ENCODE data around the gene ABLIM1.

ABLIM1 gene

DNA sequence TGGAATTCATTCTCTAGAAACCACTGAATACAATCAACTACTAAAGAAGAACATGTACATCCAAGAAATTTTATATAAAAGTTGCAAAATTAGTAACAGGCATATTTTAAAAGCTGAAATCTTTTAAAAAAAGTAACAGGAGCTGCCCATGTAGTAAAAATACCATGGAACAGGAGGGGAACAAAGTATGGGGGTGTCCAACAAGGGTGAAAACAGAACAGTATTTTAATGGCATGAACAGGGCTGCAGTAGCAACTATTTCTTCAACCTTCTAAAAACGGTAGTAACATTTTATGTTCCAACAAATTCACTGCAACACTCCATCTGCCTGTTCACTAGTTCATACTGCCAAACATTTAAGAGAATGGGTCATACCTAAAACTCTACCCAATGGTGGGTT lies 77.0 kb downstream of the ABLIM1 start:
- Histone ChIP-seq H3K36me3 (ENCODE audit: insufficient read depth, low read length) (0 out of 2 replicates have a peak, but pooled peaks cover 2% of the 10 kb centered on the region), H3K9me3 (ENCODE audit: control insufficient read depth, insufficient read depth, low read length) (no peaks in the 10 kb centered on the region), H3K9ac (ENCODE audit: low read depth, low read length) (no peak overlapping the region), H3K4me1 (ENCODE audit: insufficient read depth, low read length) (no peaks in the 10 kb centered on the region)

DNA sequence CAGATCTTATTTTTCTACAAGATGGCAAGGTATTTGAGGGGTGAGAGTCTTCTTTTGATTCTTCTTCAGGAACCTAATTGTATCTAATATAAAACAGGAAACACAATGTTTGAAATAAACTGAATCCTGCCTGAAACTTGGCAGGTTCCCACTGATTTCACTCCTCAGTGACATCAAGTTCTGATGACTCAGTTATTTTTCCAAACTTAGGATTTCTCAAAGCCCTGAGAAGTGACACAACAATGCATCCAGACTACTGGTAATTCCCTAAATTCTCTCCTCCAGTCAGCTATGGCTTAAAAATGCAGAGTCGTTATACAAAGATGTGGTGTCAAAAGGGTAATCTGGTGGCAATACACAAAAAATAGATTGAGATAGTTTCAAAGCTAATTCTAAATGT lies 80.9 kb downstream of the ABLIM1 start:
- Histone ChIP-seq H3K36me3 (ENCODE audit: insufficient read depth, low read length) (0 out of 2 replicates have a peak, but pooled peaks cover 2% of the 10 kb centered on the region), H3K4me1 (ENCODE audit: insufficient read depth, low read length) (peaks cover 8% of the 10 kb centered on the region), H3K9ac (ENCODE audit: low read depth, low read length) (no peak overlapping the region), H3K9me3 (ENCODE audit: control insufficient read depth, insufficient read depth, low read length) (no peaks in the 10 kb centered on the region)

- 0 out of 2 replicates have a peak, but pooled peaks cover 2% of the 10 kb centered on the region for H3K36me3 ChIP-seq (ENCODE audit: insufficient read depth, low read length)
- no peaks in the 10 kb centered on the region for H3K9me3 ChIP-seq (ENCODE audit: control insufficient read depth, insufficient read depth, low read length)
- H3K9ac ChIP-seq (ENCODE audit: low read depth, low read length), result no peak overlapping the region
- H3K4me1 ChIP-seq (ENCODE audit: insufficient read depth, low read length), result peaks cover 8% of the 10 kb centered on the region
These were observed 81.4 kb downstream of the ABLIM1 start for GRCh38 chr10:114576716-114577115.

DNA sequence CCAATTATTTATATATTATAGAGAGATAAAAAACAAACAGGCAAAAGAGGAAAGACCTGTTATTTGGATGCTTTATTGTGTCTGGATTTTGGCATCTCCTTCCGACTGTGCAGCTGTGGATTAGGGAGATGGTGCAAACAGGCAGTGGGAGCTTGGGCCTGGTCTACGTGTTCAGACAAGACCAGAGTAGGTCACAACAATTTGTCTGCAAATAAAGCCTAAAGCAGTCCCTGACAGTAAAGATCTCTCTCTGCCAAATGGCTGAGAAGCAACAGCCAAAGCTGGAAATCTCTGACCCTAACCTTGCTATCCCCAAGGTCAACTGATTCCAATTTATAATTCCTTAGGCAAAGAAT lies 82.0 kb downstream of the ABLIM1 start:
- Histone ChIP-seq H3K9ac (ENCODE audit: low read depth, low read length) (no peak overlapping the region), H3K4me1 (ENCODE audit: insufficient read depth, low read length) (peaks cover 8% of the 10 kb centered on the region), H3K9me3 (ENCODE audit: control insufficient read depth, insufficient read depth, low read length) (no peaks in the 10 kb centered on the region), H3K36me3 (ENCODE audit: insufficient read depth, low read length) (0 out of 2 replicates have a peak, but pooled peaks cover 2% of the 10 kb centered on the region)

GRCh38 chr10:114575417-114576131 lies 82.5 kb downstream of the ABLIM1 start:
- no peaks in the 10 kb centered on the region for H3K9me3 ChIP-seq (ENCODE audit: control insufficient read depth, insufficient read depth, low read length)

DNA sequence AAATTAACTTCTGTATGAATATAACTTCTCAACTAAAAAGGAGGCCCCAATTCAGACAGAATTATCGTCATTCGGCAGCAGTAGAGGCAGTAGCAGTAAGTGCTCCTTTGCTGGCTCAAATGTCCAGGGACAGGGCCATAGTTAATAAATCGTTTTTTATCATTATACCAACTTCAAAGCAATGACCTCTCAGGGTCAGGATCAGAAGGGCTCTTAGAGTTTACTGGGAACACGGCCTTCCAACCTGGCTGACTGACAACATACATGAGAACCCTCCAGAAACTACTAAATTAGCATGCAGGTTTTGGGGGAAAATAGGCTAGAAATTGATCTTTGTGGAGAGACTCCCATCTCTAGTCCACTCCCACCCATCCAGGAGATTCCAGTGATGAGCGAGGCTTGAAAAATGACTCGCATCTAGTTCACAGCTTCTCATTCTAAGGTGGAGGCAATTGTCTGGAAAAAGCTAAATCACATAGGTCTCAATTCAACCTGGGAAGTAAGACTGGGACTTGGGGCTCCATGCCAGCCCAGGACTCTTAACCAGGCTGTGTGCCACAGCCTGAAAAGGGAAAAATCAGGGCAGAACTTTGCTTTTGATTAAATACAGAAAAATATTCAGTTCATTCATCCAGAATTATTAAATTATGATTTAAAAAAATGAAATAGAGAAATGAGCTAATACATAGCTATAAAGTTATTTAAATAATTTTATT lies 84.6 kb downstream of the ABLIM1 start:
- Histone ChIP-seq H3K36me3 (ENCODE audit: insufficient read depth, low read length) (0 out of 2 replicates have a peak, but pooled peaks cover 2% of the 10 kb centered on the region), H3K4me1 (ENCODE audit: insufficient read depth, low read length) (peaks cover 8% of the 10 kb centered on the region), H3K9ac (ENCODE audit: low read depth, low read length) (no peak overlapping the region), H3K9me3 (ENCODE audit: control insufficient read depth, insufficient read depth, low read length) (no peaks in the 10 kb centered on the region)

More at GRCh38 chr10:114575417-114576131, 82.5 kb downstream of the ABLIM1 start:
- Histone ChIP-seq H3K36me3 (ENCODE audit: insufficient read depth, low read length) (0 out of 2 replicates have a peak, but pooled peaks cover 2% of the 10 kb centered on the region), H3K9ac (ENCODE audit: low read depth, low read length) (no peak overlapping the region), H3K4me1 (ENCODE audit: insufficient read depth, low read length) (peaks cover 8% of the 10 kb centered on the region)

- no peak overlapping the region for H3K9ac ChIP-seq (ENCODE audit: low read depth, low read length)
- H3K36me3 ChIP-seq (ENCODE audit: insufficient read depth, low read length), result 0 out of 2 replicates have a peak, but pooled peaks cover under 1% of the 10 kb centered on the region
- peaks cover 8% of the 10 kb centered on the region for H3K4me1 ChIP-seq (ENCODE audit: insufficient read depth, low read length)
- H3K9me3 ChIP-seq (ENCODE audit: control insufficient read depth, insufficient read depth, low read length), result no peaks in the 10 kb centered on the region
These were observed 86.6 kb downstream of the ABLIM1 start for GRCh38 chr10:114571316-114571999.

GRCh38 chr10:114566064-114566463 lies 92.0 kb downstream of the ABLIM1 start:
- Histone ChIP-seq H3K4me1 (ENCODE audit: insufficient read depth, low read length) (no peaks in the 10 kb centered on the region), H3K9ac (ENCODE audit: low read depth, low read length) (no peak overlapping the region), H3K9me3 (ENCODE audit: control insufficient read depth, insufficient read depth, low read length) (no peaks in the 10 kb centered on the region), H3K36me3 (ENCODE audit: insufficient read depth, low read length) (no peaks in the 10 kb centered on the region; the same call in 1 of the 2 replicates)

GRCh38 chr10:114565066-114565465 lies 93.0 kb downstream of the ABLIM1 start:
- Histone ChIP-seq H3K9me3 (ENCODE audit: control insufficient read depth, insufficient read depth, low read length) (no peaks in the 10 kb centered on the region), H3K36me3 (ENCODE audit: insufficient read depth, low read length) (no peaks in the 10 kb centered on the region; the same call in 1 of the 2 replicates), H3K4me1 (ENCODE audit: insufficient read depth, low read length) (no peaks in the 10 kb centered on the region), H3K9ac (ENCODE audit: low read depth, low read length) (no peak overlapping the region)

GRCh38 chr10:114561008-114561523 lies 97.0 kb downstream of the ABLIM1 start:
- Histone ChIP-seq H3K9ac (ENCODE audit: low read depth, low read length) (no peak overlapping the region), H3K9me3 (ENCODE audit: control insufficient read depth, insufficient read depth, low read length) (peaks cover 11% of the 10 kb centered on the region), H3K36me3 (ENCODE audit: insufficient read depth, low read length) (no peaks in the 10 kb centered on the region; the same call in 1 of the 2 replicates), H3K4me1 (ENCODE audit: insufficient read depth, low read length) (no peaks in the 10 kb centered on the region)

- Histone ChIP-seq H3K36me3 (ENCODE audit: insufficient read depth, low read length) (no peaks in the 10 kb centered on the region; the same call in 1 of the 2 replicates), H3K9ac (ENCODE audit: low read depth, low read length) (no peak overlapping the region), H3K4me1 (ENCODE audit: insufficient read depth, low read length) (no peaks in the 10 kb centered on the region), H3K9me3 (ENCODE audit: control insufficient read depth, insufficient read depth, low read length) (peaks cover 11% of the 10 kb centered on the region)
These were observed 97.9 kb downstream of the ABLIM1 start for GRCh38 chr10:114560144-114560543.

DNA sequence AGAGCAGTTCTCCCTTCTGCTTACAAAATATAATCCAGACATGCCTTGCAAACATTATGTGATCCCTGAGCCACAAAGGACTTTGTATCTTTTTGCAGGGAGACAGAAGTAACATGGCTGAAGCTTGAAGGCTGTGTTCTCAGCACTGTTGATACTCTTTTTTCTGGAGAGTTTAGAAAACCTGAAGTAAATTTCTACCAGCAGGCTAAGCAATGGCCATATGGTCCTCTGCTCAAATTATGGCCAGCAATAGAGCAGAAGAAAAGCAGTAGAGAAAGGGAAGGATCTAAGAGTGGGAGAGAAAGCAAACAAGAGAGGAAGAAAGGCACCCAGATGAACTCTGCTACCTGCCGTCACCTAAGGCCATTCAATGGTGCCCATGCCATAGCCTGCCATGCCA lies 98.4 kb downstream of the ABLIM1 start:
- no peaks in the 10 kb centered on the region; the same call in 1 of the 2 replicates for H3K36me3 ChIP-seq (ENCODE audit: insufficient read depth, low read length)
- peaks cover 11% of the 10 kb centered on the region for H3K9me3 ChIP-seq (ENCODE audit: control insufficient read depth, insufficient read depth, low read length)
- H3K4me1 ChIP-seq (ENCODE audit: insufficient read depth, low read length), result no peaks in the 10 kb centered on the region
- no peak overlapping the region for H3K9ac ChIP-seq (ENCODE audit: low read depth, low read length)

DNA sequence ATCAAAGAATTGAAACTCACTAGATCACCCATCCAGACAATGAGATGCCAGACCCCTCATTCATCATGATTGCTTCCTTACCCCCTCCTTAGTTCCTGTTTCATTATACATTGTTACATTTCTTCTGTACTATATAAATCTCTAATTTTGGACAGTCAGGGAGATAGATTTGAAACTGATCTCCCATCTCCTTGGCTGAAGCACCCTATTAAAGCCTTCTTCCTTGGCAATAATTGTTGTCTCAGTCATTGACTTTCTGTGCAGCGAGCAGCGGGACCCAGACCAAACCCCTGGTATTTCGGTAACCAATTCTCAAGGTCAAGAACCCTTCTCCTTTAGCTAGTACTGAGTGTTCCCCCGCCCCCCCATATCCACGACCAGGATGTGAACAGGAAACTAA lies 100.2 kb downstream of the ABLIM1 start:
- no peaks in the 10 kb centered on the region; the same call in 1 of the 2 replicates for H3K36me3 ChIP-seq (ENCODE audit: insufficient read depth, low read length)

More for the DNA sequence above, 100.2 kb downstream of the ABLIM1 start:
- Histone ChIP-seq H3K9ac (ENCODE audit: low read depth, low read length) (no peak overlapping the region), H3K9me3 (ENCODE audit: control insufficient read depth, insufficient read depth, low read length) (peaks cover 11% of the 10 kb centered on the region), H3K4me1 (ENCODE audit: insufficient read depth, low read length) (no peaks in the 10 kb centered on the region)
